GM10847 (cell line): ENCODE measurements around the gene FBXL22.

ENCODE experiments used
- POLR2A ChIP-seq: IDR thresholded peaks from 2 replicates; pipeline ENCODE4 v1.6.1; 2011; ENCODE audit not compliant: insufficient read length; ENCODE audit errors: extremely low read depth

The FBXL22 gene

GRCh38 chr15:63628123-63628822, 31.1 kb downstream of the FBXL22 start:
- TF ChIP-seq POLR2A: no peak

- no peak for TF ChIP-seq POLR2A
These were observed 33.0 kb downstream of the FBXL22 start for GRCh38 chr15:63630036-63630751.

GRCh38 chr15:63633312-63633711, 36.1 kb downstream of the FBXL22 start:
- TF ChIP-seq POLR2A: no peak

- no peak for TF ChIP-seq POLR2A
These were observed 37.0 kb downstream of the FBXL22 start for GRCh38 chr15:63634154-63634553.

- no peak for TF ChIP-seq POLR2A
These were observed 39.4 kb downstream of the FBXL22 start for GRCh38 chr15:63636518-63637061.

- TF ChIP-seq POLR2A: no peak
These were observed 41.7 kb downstream of the FBXL22 start for GRCh38 chr15:63638839-63639238.

- no peak for TF ChIP-seq POLR2A
These were observed 43.0 kb downstream of the FBXL22 start for GRCh38 chr15:63640146-63640545.
